Thyroid gland (tissue), 4 donors: ENCODE data around the gene KPTN. TPM values are rescaled to one million over a fixed set of nuclear protein-coding genes. Genes with fewer than 3 reads are reported as not detected.
A peak's percentile ranks its signal among the peaks of the same experiment; 100 is the strongest.

Experiments used
- DNase-seq, 2 donors: peaks; one replicate each; pipeline ENCODE4 v3.0.0-alpha.2; 2019
- H3K27ac ChIP-seq, 3 donors: fragments of 200-600 bp; sonication (generic); 1 replicate in 2 of 3; 2 replicates in 1 of 3; pipeline ENCODE4 v1.5.1; 2016 to 2019; ENCODE audit warnings: mild to moderate bottlenecking in 1 of 3, moderate library complexity in 1 of 3
- H3K27me3 ChIP-seq: fragments of 200-600 bp; sonication (generic); one replicate; pipeline ENCODE4 v1.5.1; 2019
- H3K36me3 ChIP-seq, 2 donors: fragments of 200-600 bp; sonication (generic); one replicate each; pipeline ENCODE4 v1.5.1; 2016 to 2019
- H3K4me1 ChIP-seq, 2 donors: fragments of 200-600 bp; sonication (generic); one replicate each; pipeline ENCODE4 v1.5.1; 2017 to 2019
- H3K4me3 ChIP-seq, 3 donors: fragments of 200-600 bp; sonication (generic); replicated peaks in 1 of 3; 1 replicate in 2 of 3; 2 replicates in 1 of 3; pipeline ENCODE4 v1.5.1; 2016; ENCODE audit warnings: mild to moderate bottlenecking in 1 of 3
- H3K9me3 ChIP-seq: fragments of 200-600 bp; sonication (generic); one replicate; pipeline ENCODE4 v1.5.1; 2017
- CTCF ChIP-seq, 6 experiments: fragments of 200-600 bp in 3 of 6; fragments of 450-650 bp in 3 of 6; sonication (generic) in 3 of 6; IDR thresholded peaks; one replicate each; pipeline ENCODE4 v1.5.1; 2016 to 2019; ENCODE audit warnings: antibody characterized with exemption in 6 of 6, mild to moderate bottlenecking in 2 of 6, inconsistent platforms in 1 of 6, moderate library complexity in 1 of 6
- POLR2A ChIP-seq, 2 donors: fragments of 450-650 bp; IDR thresholded peaks; one replicate each; pipeline ENCODE4 v1.6.1; 2017; ENCODE audit warnings: antibody characterized with exemption in 2 of 2, mild to moderate bottlenecking in 2 of 2, moderate library complexity in 1 of 2
- WGBS, 2 donors: methylation state at CpG; one replicate each; pipeline ENCODE4 v1.1.5; 2017; 5-methylcytosine and 5-hydroxymethylcytosine counted together
- intact Hi-C: fragments of 100-400 bp; cut with DNase I; formaldehyde crosslinking; loops from one replicate; pipeline ENCODE4 v1.15.1; 2023
- total RNA-seq, 4 donors: library from RNA; depleted of rRNA; stranded (reverse); fragments of >200 nt; gene quantifications; one replicate each; pipeline ENCODE4 v1.2.3, GENCODE V29; 2016

KPTN gene
- total RNA-seq, 4 donors from 2014 or later, result 7.0 to 8.9 (median 7.3) TPM

DNA sequence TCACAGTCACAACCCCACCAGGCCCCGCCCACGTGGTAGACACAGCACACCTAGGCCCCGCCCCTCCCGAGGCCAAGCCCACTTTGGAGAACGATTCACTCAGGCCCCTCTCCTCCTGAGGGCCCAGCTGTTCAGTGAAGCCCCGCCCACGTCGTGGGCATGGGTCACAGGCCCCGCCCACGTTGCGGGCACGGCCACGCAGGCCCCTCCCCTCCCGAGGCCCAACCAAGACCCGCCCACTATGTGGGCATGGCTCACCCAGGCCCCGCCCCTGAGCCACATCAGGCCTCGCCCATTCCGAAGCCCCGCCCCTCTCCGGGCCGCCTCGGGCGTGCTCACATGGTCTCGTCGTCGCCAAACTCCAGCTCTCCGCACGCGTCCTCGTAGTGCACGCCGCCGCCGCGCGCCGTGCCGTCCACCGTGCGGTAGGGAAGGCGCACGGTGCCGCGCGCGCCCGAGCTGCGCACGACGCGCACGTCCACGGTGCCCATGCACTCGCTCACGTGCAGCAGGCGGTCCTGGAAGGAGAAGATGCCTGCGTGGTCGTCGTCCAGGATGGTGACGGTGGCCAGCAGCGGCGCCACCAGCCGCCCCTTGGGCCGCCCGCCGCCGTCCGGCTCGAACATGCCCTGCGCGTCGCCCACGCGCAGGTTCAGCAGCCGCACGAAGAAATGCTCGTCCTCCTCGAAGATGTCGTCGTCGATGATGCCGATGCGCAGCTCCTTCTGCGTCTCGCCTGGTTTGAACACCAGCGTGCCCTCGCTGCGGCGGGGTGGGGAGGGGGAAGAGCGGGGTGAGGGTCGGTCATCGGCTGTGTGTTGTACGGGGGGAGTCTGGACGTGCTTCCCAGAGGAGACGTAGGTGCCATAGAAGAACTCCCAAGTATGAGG is 36.3 kb downstream of the KPTN start:
- peak in 1 of 2 donors; percentile 5 for DNase-seq
- peaks cover 35% of the 10 kb centered on the region for H3K27me3 ChIP-seq
- no peak overlapping the region for H3K27ac ChIP-seq
- H3K9me3 ChIP-seq, result no peaks in the 10 kb centered on the region
- peaks cover 4 to 23% of the 10 kb centered on the region in 2 donors for H3K4me1 ChIP-seq
- H3K36me3 ChIP-seq, result no peaks in the 10 kb centered on the region
- TF ChIP-seq POLR2A (IDR thresholded peaks at IDR 0.05) (no peak), CTCF (IDR thresholded peaks at IDR 0.05) (no peak)
- H3K4me3 ChIP-seq, result no peak overlapping the region
- intact Hi-C loops, result no loop called here
- WGBS, 2 donors, result 5 to 7% methylated on average over 7 to 14 of the region's 95 CpGs

DNA sequence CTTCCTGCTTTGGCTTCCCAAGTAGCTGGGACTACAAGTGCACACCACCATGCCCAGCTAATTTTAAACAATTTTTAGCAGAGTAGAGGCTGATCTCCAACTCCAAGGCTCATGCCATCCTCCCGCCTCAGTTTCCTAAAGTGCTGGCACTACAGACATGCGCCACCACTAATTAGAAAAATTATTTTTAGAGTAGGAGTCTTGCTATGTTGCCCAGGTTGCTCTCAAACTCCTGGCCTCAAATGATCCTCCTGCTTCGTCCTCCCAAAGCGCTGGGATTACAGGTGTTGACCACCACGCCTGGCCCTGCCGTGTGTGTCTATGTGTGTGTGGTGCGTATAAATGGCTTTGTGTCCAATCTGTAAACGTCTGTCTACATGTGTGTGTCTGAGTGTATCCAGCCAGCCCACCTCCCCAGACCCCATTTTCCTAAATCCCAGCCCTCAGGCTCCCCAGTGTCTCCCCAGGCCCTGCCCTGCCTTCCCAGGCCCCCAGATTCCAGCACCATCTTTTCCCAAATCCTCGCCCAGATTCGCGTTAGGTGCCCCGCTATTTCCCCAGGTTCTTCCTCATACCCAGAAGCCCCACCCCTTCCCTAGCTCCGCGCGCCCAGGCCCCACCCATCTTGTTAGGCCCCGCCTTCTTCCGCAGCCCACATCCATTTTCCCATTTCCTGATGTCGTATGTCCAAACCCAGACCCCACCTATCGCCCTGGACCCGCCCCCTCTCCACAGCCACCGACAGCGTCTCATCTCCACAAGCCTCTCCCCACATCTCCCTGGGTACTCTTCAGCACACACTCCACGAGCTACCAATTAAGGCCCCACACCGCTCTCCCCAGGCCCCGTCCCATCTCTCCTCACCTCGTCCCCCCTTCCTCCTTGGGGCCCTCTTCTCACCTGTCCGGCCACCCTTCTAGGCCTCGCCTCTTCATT is 37.2 kb downstream of the KPTN start:
- H3K4me3 ChIP-seq, result no peak overlapping the region
- 20 to 21% methylated on average over 28 of the region's 28 CpGs for WGBS, 2 donors
- H3K27me3 ChIP-seq, result peaks cover 35% of the 10 kb centered on the region
- no peak for TF ChIP-seq POLR2A (IDR thresholded peaks at IDR 0.05)
- no peak for TF ChIP-seq CTCF (IDR thresholded peaks at IDR 0.05)
- peaks cover 4 to 23% of the 10 kb centered on the region in 2 donors for H3K4me1 ChIP-seq
- intact Hi-C loops, result no loop called here
- H3K36me3 ChIP-seq, result no peaks in the 10 kb centered on the region
- H3K9me3 ChIP-seq, result no peaks in the 10 kb centered on the region
- no peak for DNase-seq
- H3K27ac ChIP-seq, result no peak overlapping the region

- Histone ChIP-seq H3K4me3 (no peak overlapping the region), H3K27ac (no peak overlapping the region), H3K9me3 (no peaks in the 10 kb centered on the region), H3K4me1 (peaks cover 4 to 23% of the 10 kb centered on the region in 2 donors), H3K27me3 (peaks cover 35% of the 10 kb centered on the region), H3K36me3 (no peaks in the 10 kb centered on the region)
- intact Hi-C loops, result no loop called here
- 4 to 5% methylated on average over 21 to 22 of the region's 22 CpGs for WGBS, 2 donors
- no peak for TF ChIP-seq CTCF (IDR thresholded peaks at IDR 0.05)
- no peak for TF ChIP-seq POLR2A (IDR thresholded peaks at IDR 0.05)
- peak; percentile 54 to 55 for DNase-seq
Observed at GRCh38 chr19:47445937-47446402, 38.0 kb downstream of the KPTN start.

DNA sequence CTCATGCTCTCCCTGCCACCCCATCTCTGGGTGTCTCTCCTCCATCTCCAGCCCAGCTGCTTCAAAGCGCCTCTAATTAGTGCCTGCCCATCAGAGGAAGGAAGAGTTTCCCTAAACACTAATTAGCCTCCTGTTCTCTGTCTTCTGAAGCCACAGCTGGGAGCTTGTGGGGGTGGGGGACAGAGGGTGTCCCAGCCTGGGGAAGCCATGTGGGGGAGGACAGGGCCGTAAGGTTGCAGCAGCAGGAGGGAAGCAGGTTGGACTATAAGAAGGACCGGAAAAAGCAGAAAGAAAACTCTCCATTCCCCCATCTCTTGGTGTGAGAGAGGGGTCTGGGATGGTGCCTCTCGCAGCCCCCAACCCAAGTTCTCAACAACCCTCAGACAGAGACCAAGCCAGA is 38.5 kb downstream of the KPTN start:
- H3K27ac ChIP-seq, result no peak overlapping the region
- intact Hi-C loops, result no loop called here
- TF ChIP-seq POLR2A (IDR thresholded peaks at IDR 0.05), result no peak
- TF ChIP-seq CTCF (IDR thresholded peaks at IDR 0.05), result no peak
- H3K4me1 ChIP-seq, result peaks cover 4 to 23% of the 10 kb centered on the region in 2 donors
- no peaks in the 10 kb centered on the region for H3K36me3 ChIP-seq
- peaks cover 35% of the 10 kb centered on the region for H3K27me3 ChIP-seq
- no peak for DNase-seq
- WGBS, 2 donors, result 53 to 60% methylated on average over 4 of the region's 4 CpGs
- H3K9me3 ChIP-seq, result no peaks in the 10 kb centered on the region
- H3K4me3 ChIP-seq, result no peak overlapping the region
